Stimulated activated CD8-positive, alpha-beta memory T cell treated with anti-CD3 and anti-CD28 coated beads, Interleukin-15, amount 100 ng/mL, for 48 hours (primary cell): Measurements from ENCODE around the gene VEPH1.

Experiments
- DNase-seq, 2 donors: peaks; one replicate each; pipeline ENCODE4 v3.0.0-alpha.2; 2020; ENCODE audit warnings: low read depth in 2 of 2

Gene VEPH1

GRCh38 chr3:157477441-157477840 lies 25.8 kb downstream of the VEPH1 start:
- DNase-seq = no peak

GRCh38 chr3:157475921-157476414 lies 27.2 kb downstream of the VEPH1 start:
- DNase-seq = no peak

DNA sequence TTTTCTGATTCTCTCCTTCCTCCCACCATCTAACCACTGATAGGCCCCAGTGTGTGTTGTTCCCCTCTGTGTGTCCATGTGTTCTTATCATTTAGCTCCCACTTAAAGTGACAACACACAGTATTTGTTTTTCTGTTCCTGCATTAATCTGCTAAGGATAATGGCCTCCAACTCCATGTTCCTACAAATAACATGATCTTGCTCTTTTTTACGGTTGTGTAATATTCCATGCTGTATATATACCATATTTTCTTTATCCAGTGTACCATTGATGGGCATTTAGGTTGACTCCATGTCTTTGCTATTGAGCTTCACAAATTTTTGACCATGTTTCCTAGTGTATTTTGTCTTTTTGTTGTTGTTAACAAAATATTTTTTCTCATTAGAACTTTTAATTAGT lies 30.6 kb downstream of the VEPH1 start:
- no peak for DNase-seq

- DNase-seq = no peak
These were observed 32.2 kb downstream of the VEPH1 start for GRCh38 chr3:157471064-157471463.

- no peak for DNase-seq
These were observed 33.5 kb downstream of the VEPH1 start for GRCh38 chr3:157469561-157470294.

- no peak for DNase-seq
These were observed 36.0 kb downstream of the VEPH1 start for GRCh38 chr3:157467200-157467599.

DNA sequence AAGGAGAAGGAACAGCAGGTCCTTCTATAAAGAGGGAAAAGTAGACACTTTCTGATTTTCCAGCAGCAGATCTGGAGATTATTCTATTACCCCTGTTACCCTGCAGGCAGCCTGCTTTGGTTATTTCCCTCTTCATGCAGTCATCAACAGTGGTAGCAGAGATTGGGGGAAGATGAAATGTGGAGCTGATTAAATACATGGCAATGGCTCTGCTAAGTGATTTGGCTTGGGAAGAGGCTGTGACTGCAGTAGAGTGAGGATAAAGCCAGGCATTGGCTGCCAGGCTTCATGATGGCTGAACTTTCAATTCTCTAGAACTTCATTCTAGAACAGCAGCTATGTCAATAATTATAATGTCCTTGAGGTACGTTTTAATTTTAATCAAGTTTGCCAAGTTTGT lies 37.5 kb downstream of the VEPH1 start:
- DNase-seq = no peak

GRCh38 chr3:157464321-157464720 lies 38.9 kb downstream of the VEPH1 start:
- no peak for DNase-seq

DNA sequence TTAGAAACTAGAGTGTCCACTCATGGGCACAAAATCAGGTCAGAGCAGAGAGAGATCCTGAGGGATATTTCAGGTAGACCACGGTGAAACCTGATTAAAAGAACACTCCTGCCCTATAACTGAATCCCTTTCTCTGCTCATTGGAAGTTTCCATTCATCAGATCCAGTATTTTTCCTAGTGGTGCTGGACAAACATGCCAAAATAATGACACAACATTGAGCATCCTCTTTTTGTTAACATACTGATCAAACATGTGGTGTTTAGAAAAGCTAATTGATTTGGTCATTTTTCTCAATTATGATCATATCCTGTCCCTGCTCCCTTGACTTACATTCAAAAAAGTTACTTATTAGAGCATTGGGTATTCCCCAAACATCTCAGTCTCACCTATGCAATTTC lies 39.4 kb downstream of the VEPH1 start:
- DNase-seq = no peak

GRCh38 chr3:157460253-157460652 lies 43.0 kb downstream of the VEPH1 start:
- no peak for DNase-seq

GRCh38 chr3:157459706-157460105 lies 43.5 kb downstream of the VEPH1 start:
- DNase-seq = no peak

GRCh38 chr3:157453824-157454223 lies 49.4 kb downstream of the VEPH1 start:
- DNase-seq = no peak

DNA sequence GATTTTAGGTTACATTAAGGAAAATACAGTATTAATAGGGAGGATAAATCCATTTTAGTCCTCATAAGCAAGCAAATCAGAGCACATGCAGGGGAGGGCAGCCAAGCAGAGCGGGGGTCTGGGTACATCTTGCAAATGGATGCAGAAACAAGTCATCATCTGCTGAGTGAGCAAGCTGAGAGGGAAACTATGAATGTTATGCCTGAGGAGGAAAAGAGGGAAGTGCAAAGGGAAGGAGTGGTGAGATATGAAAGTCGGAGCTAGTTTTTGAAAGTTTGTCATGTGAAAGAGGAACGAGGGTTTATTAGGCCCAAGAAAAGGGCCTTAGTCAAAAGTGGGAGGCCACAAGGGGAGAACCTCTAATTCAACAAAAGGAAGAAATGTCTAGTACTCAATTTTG lies 51.1 kb downstream of the VEPH1 start:
- DNase-seq = no peak

GRCh38 chr3:157447026-157447694 lies 56.1 kb downstream of the VEPH1 start:
- DNase-seq = no peak

- no peak for DNase-seq
These were observed 57.4 kb downstream of the VEPH1 start for GRCh38 chr3:157445857-157446256.

GRCh38 chr3:157444797-157445184 lies 58.4 kb downstream of the VEPH1 start:
- no peak for DNase-seq

DNA sequence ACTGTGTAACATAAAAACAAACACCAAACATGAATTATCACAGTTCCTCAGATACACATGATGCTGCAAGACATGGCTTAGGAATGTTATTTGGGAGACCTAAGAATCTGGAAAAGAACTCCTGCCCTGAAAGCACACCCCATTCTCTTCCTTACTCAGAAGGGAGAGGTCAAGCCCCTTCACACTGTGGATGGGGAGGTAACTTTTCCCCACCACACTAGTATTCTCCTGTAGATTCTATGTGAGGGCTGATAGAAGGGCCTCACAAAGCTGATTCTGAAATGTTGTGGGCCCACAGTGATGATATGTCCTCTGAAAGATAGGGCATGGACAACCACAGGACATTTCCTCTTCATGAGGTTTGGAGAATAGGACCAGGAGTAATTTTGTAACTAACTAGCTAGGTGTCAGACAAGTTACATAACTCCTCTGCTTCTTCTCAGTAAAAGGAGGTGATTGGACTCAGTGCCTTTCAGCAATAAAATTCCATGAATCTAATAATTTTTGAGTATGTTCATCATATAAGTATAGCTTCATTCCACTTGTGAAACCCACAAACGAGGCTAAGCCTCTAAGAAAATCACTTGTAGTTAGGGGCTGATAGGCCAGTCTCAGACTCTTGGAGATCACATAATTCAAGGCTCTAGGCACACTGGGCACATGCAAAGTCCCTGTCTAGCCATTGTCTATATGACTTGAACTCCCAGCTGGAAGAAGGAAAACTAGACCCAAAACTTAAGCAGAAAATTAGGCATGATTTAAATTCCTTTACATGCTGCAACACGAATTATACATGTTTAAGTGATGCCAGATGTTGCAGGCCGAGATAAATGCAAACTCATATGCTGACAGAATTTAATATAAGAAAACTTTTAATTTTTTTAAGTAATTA lies 59.1 kb downstream of the VEPH1 start:
- no peak for DNase-seq

- no peak for DNase-seq
These were observed 60.5 kb downstream of the VEPH1 start for GRCh38 chr3:157442729-157443128.

DNA sequence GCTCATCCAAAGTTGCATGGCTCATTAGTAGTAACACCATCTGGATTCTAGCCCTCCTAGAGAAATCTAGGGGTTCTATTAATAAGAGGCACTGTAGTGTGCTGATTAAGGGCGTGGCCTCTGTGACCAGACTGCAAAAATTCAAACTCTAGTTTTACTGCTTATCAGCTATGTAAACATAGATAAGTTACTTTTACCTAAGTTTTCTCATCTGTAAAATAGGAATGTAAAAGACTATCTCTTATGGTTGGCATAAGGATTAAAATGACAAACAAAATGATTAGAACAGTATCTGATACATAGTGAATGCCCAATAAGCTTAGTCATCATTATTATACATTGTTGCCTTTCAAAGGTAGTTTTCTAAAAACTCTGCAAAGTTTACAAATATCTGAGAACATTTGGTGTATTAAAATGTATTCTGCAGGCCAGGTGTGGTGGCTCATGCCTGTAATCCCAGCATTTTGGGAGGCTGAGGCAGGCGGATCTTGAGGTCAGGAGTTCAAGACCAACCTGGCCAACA lies 62.1 kb downstream of the VEPH1 start:
- no peak for DNase-seq

GRCh38 chr3:157438194-157438730 lies 65.0 kb downstream of the VEPH1 start:
- DNase-seq = no peak

DNA sequence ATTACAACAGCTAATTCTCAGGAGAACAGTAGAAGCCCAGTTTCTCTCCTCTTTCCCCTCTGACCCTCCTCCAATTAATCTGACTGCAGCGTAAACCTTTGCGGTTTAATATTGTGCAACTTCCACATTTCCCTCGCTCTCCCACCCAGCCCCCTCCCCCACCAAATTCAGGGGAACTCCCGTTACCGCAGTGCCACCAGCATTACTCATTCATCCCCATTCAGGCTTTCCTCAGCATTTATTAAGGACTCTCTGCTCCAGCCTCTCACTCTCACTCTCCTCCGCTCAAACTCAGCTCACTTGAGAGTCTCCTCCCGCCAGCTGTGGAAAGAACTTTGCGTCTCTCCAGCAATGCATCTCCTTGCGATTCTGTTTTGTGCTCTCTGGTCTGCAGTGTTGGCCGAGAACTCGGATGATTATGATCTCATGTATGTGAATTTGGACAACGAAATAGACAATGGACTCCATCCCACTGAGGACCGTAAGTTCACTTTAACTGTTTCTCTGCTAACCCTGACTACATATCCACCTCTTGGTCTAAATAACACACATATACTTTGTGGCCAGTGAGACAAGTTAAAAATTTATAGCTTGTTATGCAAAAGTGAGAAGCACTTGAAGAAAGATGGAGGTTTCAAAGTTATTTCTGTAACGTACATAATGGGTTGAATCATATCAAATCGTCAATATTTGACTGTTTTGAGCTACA lies 66.5 kb downstream of the VEPH1 start, which contains the start of gene PTX3:
Gene PTX3 (plus strand): TSS at position 268 of the 709 bp plus-strand sequence. CDS start 84 bp downstream, at position 352.
- no peak for DNase-seq
